SK-N-SH treated with all-trans-retinoic acid at 6 μM for 48 hours (cell line): ENCODE data around the gene SMTNL2.

Experiments used
- ATAC-seq: fragments of 200-7000 bp; cut with Tn5 transposase; 3 replicates; pipeline ENCODE4 v1.9.1; 2020; ENCODE audit warnings: mild to moderate bottlenecking, moderate library complexity
- ARNTL ChIP-seq: fragments of 450-650 bp; formaldehyde crosslinking; IDR thresholded peaks from 2 replicates; pipeline ENCODE4 v1.5.0; 2020; ENCODE audit warnings: low read depth, mild to moderate bottlenecking, moderate library complexity, borderline replicate concordance
- BACH2 ChIP-seq: fragments of 250-450 bp; sonication (Bioruptor Pico); IDR thresholded peaks from 2 replicates; pipeline ENCODE4 v1.9.0; 2021; ENCODE audit warnings: mild to moderate bottlenecking, borderline replicate concordance
- CREB5 ChIP-seq: fragments of 250-450 bp; sonication (Bioruptor Pico); IDR thresholded peaks from 2 replicates; pipeline ENCODE4 v1.5.1; 2020; ENCODE audit warnings: low read depth, mild to moderate bottlenecking, moderate library complexity
- CSRNP3 ChIP-seq: fragments of 250-450 bp; sonication (Bioruptor Pico); IDR thresholded peaks from 2 replicates; pipeline ENCODE4 v1.5.1; 2021; ENCODE audit warnings: mild to moderate bottlenecking, moderate library complexity
- GLIS3 ChIP-seq: fragments of 250-450 bp; sonication (Bioruptor Pico); IDR thresholded peaks from 2 replicates; pipeline ENCODE4 v1.5.0; 2020; ENCODE audit warnings: mild to moderate bottlenecking, moderate library complexity
- ISL1 ChIP-seq: fragments of 250-450 bp; sonication (Bioruptor Pico); IDR thresholded peaks from 2 replicates; pipeline ENCODE4 v2.1.2; 2022; ENCODE audit warnings: mild to moderate bottlenecking, moderate library complexity
- OSR1 ChIP-seq: fragments of 250-450 bp; sonication (Bioruptor Pico); IDR thresholded peaks from 2 replicates; pipeline ENCODE4 v1.8.0; 2022; ENCODE audit warnings: moderate library complexity, mild to moderate bottlenecking, inconsistent platforms
- PATZ1 ChIP-seq: fragments of 250-450 bp; sonication (Bioruptor Pico); IDR thresholded peaks from 2 replicates; pipeline ENCODE4 v1.8.0; 2020; ENCODE audit warnings: mild to moderate bottlenecking, moderate library complexity, borderline replicate concordance
- POU6F1 ChIP-seq: fragments of 250-450 bp; sonication (Bioruptor Pico); IDR thresholded peaks from 2 replicates; pipeline ENCODE4 v1.8.0; 2021; ENCODE audit warnings: low read depth, mild to moderate bottlenecking, moderate library complexity, borderline replicate concordance
- PPARA ChIP-seq: fragments of 250-450 bp; sonication (Bioruptor Pico); IDR thresholded peaks from 2 replicates; pipeline ENCODE4 v1.5.0; 2020; ENCODE audit warnings: mild to moderate bottlenecking, borderline replicate concordance
- RARB ChIP-seq: fragments of 250-450 bp; sonication (Bioruptor Pico); IDR thresholded peaks from 2 replicates; pipeline ENCODE4 v1.8.0; 2021; ENCODE audit warnings: mild to moderate bottlenecking, moderate library complexity
- SNAI2 ChIP-seq: fragments of 250-450 bp; sonication (Bioruptor Pico); IDR thresholded peaks from 2 replicates; pipeline ENCODE4 v1.5.0; 2020; ENCODE audit warnings: mild to moderate bottlenecking, moderate library complexity
- TOX ChIP-seq: fragments of 250-450 bp; sonication (Bioruptor Pico); IDR thresholded peaks from 2 replicates; pipeline ENCODE4 v1.8.0; 2021; ENCODE audit warnings: mild to moderate bottlenecking, moderate library complexity, borderline replicate concordance
- TSHZ2 ChIP-seq: fragments of 250-450 bp; sonication (Bioruptor Pico); IDR thresholded peaks from 2 replicates; pipeline ENCODE4 v1.5.0; 2020; ENCODE audit warnings: mild to moderate bottlenecking, moderate library complexity
- ZFP3 ChIP-seq: fragments of 250-450 bp; sonication (Bioruptor Pico); IDR thresholded peaks from 2 replicates; pipeline ENCODE4 v1.5.0; 2020; ENCODE audit warnings: mild to moderate bottlenecking, moderate library complexity
- ZFP30 ChIP-seq: fragments of 450-650 bp; formaldehyde crosslinking; IDR thresholded peaks from 2 replicates; pipeline ENCODE4 v1.5.0; 2022; ENCODE audit warnings: mild to moderate bottlenecking, moderate library complexity
- ZNF565 ChIP-seq: fragments of 450-650 bp; formaldehyde crosslinking; conservative IDR thresholded peaks from 2 replicates; pipeline ENCODE4 v1.5.0; 2020; ENCODE audit warnings: low read depth, mild to moderate bottlenecking, moderate library complexity
- ZNF8 ChIP-seq: fragments of 450-650 bp; formaldehyde crosslinking; IDR thresholded peaks from 2 replicates; pipeline ENCODE4 v1.5.0; 2020; ENCODE audit warnings: mild to moderate bottlenecking, moderate library complexity

The SMTNL2 gene

GRCh38 chr17:4536742-4537411 is 47.5 kb upstream of the SMTNL2 start:
- ATAC-seq: no peak
- TF ChIP-seq SNAI2 (CRISPR knock-in tag) (no peak), ZFP30 (no peak), RARB (CRISPR knock-in tag) (no peak), PATZ1 (no peak), CSRNP3 (CRISPR knock-in tag) (no peak)
- TF ChIP-seq, all 23 proteins: peak for 0

- no peak for TF ChIP-seq ISL1 (CRISPR knock-in tag)
- no peak for TF ChIP-seq GLIS3 (CRISPR knock-in tag)
- TF ChIP-seq TSHZ2 (CRISPR knock-in tag): no peak
- TF ChIP-seq ZNF565: no peak
- TF ChIP-seq PPARA (CRISPR knock-in tag): no peak
- TF ChIP-seq ZNF8 (CRISPR knock-in tag): no peak
- no peak for TF ChIP-seq PATZ1
- ATAC-seq: no peak
Observed at GRCh38 chr17:4537451-4538235, 46.7 kb upstream of the SMTNL2 start.

- no peak for ATAC-seq
- TF ChIP-seq GLIS3 (CRISPR knock-in tag) (no peak), OSR1 (CRISPR knock-in tag) (no peak), ZFP30 (no peak), CSRNP3 (CRISPR knock-in tag) (no peak), ARNTL (CRISPR knock-in tag) (no peak)
Observed at GRCh38 chr17:4538236-4539002, 45.9 kb upstream of the SMTNL2 start.

- no peak for ATAC-seq
- TF ChIP-seq TOX (CRISPR knock-in tag): no peak
- TF ChIP-seq ZNF8 (CRISPR knock-in tag): no peak
- no peak for TF ChIP-seq RARB (CRISPR knock-in tag)
- TF ChIP-seq PPARA (CRISPR knock-in tag): no peak
- TF ChIP-seq BACH2: no peak
- TF ChIP-seq PATZ1: no peak
- TF ChIP-seq ISL1 (CRISPR knock-in tag): no peak
- no peak for TF ChIP-seq CREB5 (CRISPR knock-in tag)
- no peak for TF ChIP-seq ZFP3 (CRISPR knock-in tag)
- no peak for TF ChIP-seq POU6F1 (CRISPR knock-in tag)
Observed at GRCh38 chr17:4539025-4539424, 45.3 kb upstream of the SMTNL2 start.
